ENCODE measurements around the gene SLC35F5. TPM values are rescaled to one million over a fixed set of nuclear protein-coding genes. Genes with fewer than 3 reads are reported as not detected.

SLC35F5 gene
- total and polyA plus RNA-seq, 2 of the 13 experiments (the other 11 are each of a cell fraction or from before 2014, with no cell fraction given): 139 to 174 TPM

DNA sequence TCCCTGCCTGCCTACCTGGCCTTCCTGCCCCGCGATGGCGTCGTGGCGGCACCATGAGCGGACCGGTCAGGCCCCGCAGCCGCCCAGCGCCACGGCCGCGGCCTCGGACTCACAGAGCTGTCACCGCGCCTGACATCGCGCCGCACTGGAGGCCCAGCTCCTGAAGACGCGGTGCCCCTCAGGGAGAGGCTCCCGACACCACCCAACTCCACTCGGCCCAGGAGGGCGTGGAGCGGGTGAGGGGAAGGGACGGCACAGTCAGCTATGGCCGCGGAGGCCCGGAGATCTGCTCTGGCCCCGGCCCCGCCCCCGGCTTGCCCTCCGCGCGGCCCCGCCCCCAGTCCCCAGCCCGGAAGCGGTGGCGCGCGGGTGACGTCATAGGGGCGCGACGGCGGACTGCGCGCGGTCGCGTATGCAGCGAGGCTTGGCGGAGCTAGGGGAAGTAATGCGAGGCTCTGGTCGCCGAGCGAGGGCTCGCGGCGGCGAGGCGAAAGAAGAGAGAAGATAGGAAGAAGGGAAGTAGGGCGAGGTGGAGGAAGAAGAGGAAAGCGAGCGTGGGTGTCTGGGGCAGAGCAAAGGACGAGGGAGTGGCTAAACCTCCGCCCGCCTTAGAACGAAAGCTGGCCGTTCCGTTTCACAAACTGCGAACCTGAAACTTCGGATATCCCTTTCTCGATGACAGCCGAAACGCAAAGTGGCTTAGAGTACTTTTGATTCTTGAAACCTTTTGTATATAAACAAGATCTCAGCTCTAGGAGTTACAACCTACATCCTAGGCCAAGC is at the start of gene SLC35F5 (continued):
- TF ChIP-seq, protein P1, sequence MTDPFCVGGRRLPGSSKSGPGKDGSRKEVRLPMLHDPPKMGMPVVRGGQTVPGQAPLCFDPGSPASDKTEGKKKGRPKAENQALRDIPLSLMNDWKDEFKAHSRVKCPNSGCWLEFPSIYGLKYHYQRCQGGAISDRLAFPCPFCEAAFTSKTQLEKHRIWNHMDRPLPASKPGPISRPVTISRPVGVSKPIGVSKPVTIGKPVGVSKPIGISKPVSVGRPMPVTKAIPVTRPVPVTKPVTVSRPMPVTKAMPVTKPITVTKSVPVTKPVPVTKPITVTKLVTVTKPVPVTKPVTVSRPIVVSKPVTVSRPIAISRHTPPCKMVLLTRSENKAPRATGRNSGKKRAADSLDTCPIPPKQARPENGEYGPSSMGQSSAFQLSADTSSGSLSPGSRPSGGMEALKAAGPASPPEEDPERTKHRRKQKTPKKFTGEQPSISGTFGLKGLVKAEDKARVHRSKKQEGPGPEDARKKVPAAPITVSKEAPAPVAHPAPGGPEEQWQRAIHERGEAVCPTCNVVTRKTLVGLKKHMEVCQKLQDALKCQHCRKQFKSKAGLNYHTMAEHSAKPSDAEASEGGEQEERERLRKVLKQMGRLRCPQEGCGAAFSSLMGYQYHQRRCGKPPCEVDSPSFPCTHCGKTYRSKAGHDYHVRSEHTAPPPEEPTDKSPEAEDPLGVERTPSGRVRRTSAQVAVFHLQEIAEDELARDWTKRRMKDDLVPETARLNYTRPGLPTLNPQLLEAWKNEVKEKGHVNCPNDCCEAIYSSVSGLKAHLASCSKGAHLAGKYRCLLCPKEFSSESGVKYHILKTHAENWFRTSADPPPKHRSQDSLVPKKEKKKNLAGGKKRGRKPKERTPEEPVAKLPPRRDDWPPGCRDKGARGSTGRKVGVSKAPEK (CRISPR knock-in tag; IDR thresholded peaks at IDR 0.05; ENCODE audit: borderline replicate concordance): peak; percentile 95
- TF ChIP-seq SRF (IDR thresholded peaks at IDR 0.05; ENCODE audit: low read depth, low read length) (peak; percentile 88), ZNF180 (CRISPR knock-in tag; IDR thresholded peaks at IDR 0.05; ENCODE audit: borderline replicate concordance, low read depth) (no peak), JARID2 (CRISPR knock-in tag; IDR thresholded peaks at IDR 0.05; ENCODE audit: insufficient replicate concordance) (peak; percentile 58), SNRNP70 (IDR thresholded peaks at IDR 0.05; ENCODE audit: low read depth, low read length) (no peak), CBX5 (CRISPR knock-in tag; IDR thresholded peaks at IDR 0.05; ENCODE audit: borderline replicate concordance) (peak; percentile 53; the same call in 1 of the 2 replicates), ISL2 (CRISPR knock-in tag; IDR thresholded peaks at IDR 0.05) (peak; percentile 79), NPAS2 (CRISPR knock-in tag; IDR thresholded peaks at IDR 0.05; ENCODE audit: borderline replicate concordance) (no peak), ARNT (IDR thresholded peaks at IDR 0.05) (no peak), NFKB2 (CRISPR knock-in tag; IDR thresholded peaks at IDR 0.05; ENCODE audit: borderline replicate concordance) (peak; percentile 82), RBM39 (IDR thresholded peaks at IDR 0.05; ENCODE audit: low read depth, low read length, poor library complexity, severe bottlenecking) (no peak), CHCHD3 (CRISPR knock-in tag; IDR thresholded peaks at IDR 0.05) (peak; percentile 20; the same call in 1 of the 2 replicates), REL (CRISPR knock-in tag; conservative IDR thresholded peaks at IDR 0.05) (peak; percentile 91), ARID2 (CRISPR knock-in tag; IDR thresholded peaks at IDR 0.05; ENCODE audit: borderline replicate concordance) (no peak), ZKSCAN5 (CRISPR knock-in tag; IDR thresholded peaks at IDR 0.05) (no peak), SPEN (CRISPR knock-in tag; IDR thresholded peaks at IDR 0.05; ENCODE audit: low read depth) (peak; percentile 93), REPIN1 (CRISPR knock-in tag; IDR thresholded peaks at IDR 0.05; ENCODE audit: borderline replicate concordance, low read depth) (no peak; the same call in 1 of the 2 replicates)
- TF ChIP-seq, protein P2, sequence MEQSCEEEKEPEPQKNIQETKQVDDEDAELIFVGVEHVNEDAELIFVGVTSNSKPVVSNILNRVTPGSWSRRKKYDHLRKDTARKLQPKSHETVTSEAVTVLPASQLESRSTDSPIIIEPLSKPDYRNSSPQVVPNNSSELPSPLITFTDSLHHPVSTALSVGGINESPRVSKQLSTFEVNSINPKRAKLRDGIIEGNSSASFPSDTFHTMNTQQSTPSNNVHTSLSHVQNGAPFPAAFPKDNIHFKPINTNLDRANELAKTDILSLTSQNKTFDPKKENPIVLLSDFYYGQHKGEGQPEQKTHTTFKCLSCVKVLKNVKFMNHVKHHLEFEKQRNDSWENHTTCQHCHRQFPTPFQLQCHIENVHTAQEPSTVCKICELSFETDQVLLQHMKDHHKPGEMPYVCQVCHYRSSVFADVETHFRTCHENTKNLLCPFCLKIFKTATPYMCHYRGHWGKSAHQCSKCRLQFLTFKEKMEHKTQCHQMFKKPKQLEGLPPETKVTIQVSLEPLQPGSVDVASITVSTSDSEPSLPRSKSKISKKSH (CRISPR knock-in tag; IDR thresholded peaks at IDR 0.05; ENCODE audit: borderline replicate concordance): peak; percentile 99
- TF ChIP-seq, protein P3, sequence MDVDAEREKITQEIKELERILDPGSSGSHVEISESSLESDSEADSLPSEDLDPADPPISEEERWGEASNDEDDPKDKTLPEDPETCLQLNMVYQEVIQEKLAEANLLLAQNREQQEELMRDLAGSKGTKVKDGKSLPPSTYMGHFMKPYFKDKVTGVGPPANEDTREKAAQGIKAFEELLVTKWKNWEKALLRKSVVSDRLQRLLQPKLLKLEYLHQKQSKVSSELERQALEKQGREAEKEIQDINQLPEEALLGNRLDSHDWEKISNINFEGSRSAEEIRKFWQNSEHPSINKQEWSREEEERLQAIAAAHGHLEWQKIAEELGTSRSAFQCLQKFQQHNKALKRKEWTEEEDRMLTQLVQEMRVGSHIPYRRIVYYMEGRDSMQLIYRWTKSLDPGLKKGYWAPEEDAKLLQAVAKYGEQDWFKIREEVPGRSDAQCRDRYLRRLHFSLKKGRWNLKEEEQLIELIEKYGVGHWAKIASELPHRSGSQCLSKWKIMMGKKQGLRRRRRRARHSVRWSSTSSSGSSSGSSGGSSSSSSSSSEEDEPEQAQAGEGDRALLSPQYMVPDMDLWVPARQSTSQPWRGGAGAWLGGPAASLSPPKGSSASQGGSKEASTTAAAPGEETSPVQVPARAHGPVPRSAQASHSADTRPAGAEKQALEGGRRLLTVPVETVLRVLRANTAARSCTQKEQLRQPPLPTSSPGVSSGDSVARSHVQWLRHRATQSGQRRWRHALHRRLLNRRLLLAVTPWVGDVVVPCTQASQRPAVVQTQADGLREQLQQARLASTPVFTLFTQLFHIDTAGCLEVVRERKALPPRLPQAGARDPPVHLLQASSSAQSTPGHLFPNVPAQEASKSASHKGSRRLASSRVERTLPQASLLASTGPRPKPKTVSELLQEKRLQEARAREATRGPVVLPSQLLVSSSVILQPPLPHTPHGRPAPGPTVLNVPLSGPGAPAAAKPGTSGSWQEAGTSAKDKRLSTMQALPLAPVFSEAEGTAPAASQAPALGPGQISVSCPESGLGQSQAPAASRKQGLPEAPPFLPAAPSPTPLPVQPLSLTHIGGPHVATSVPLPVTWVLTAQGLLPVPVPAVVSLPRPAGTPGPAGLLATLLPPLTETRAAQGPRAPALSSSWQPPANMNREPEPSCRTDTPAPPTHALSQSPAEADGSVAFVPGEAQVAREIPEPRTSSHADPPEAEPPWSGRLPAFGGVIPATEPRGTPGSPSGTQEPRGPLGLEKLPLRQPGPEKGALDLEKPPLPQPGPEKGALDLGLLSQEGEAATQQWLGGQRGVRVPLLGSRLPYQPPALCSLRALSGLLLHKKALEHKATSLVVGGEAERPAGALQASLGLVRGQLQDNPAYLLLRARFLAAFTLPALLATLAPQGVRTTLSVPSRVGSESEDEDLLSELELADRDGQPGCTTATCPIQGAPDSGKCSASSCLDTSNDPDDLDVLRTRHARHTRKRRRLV (CRISPR knock-in tag; IDR thresholded peaks at IDR 0.05): no peak; the same call in 1 of the 2 replicates
